Measurements from ENCODE around the gene USP34. TPM values are rescaled to one million over a fixed set of nuclear protein-coding genes. Genes with fewer than 3 reads are reported as not detected.

USP34 gene
- total and polyA plus RNA-seq, 9 of the 15 experiments (the other 6 are each of a cell fraction or from before 2014, with no cell fraction given): 19.8 to 108 (median 67.8) TPM

DNA sequence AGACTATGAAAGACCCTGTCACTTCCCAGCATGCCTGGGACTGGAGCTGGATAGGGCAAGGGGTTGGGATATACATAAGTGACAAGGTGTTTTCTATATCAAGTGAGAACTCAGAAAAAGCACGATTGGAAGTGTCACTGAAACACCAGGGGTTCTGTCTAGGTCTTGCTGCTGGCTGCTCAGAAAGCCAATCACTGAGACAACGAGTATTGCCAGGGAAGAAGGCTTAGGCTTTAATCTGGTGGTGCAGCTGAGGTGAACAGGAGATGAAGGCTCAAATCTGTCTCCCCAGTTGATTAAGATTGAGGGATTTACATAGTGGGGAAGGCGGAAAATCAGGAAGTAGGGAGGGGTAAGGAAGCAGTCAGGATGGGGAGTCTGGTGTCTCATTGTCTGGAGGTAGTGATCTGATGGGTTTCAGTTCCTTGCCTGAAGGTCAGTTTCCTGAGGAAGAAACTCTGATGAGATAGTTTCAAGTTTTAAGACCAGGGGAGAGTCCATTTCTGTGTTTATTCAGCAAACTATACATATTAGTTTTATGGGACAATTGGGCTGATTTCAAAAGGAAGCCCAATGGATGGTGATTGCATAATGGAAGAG lies 312.4 kb downstream of the USP34 start:
- no peaks in the 10 kb centered on the region for H4K20me1 ChIP-seq (replicated peaks; ENCODE audit: control insufficient read depth, insufficient read depth, low read length)
- H3K79me2 ChIP-seq (ENCODE audit: control insufficient read depth, insufficient read depth, low read length): no peaks in the 10 kb centered on the region
- TF ChIP-seq, protein P1, sequence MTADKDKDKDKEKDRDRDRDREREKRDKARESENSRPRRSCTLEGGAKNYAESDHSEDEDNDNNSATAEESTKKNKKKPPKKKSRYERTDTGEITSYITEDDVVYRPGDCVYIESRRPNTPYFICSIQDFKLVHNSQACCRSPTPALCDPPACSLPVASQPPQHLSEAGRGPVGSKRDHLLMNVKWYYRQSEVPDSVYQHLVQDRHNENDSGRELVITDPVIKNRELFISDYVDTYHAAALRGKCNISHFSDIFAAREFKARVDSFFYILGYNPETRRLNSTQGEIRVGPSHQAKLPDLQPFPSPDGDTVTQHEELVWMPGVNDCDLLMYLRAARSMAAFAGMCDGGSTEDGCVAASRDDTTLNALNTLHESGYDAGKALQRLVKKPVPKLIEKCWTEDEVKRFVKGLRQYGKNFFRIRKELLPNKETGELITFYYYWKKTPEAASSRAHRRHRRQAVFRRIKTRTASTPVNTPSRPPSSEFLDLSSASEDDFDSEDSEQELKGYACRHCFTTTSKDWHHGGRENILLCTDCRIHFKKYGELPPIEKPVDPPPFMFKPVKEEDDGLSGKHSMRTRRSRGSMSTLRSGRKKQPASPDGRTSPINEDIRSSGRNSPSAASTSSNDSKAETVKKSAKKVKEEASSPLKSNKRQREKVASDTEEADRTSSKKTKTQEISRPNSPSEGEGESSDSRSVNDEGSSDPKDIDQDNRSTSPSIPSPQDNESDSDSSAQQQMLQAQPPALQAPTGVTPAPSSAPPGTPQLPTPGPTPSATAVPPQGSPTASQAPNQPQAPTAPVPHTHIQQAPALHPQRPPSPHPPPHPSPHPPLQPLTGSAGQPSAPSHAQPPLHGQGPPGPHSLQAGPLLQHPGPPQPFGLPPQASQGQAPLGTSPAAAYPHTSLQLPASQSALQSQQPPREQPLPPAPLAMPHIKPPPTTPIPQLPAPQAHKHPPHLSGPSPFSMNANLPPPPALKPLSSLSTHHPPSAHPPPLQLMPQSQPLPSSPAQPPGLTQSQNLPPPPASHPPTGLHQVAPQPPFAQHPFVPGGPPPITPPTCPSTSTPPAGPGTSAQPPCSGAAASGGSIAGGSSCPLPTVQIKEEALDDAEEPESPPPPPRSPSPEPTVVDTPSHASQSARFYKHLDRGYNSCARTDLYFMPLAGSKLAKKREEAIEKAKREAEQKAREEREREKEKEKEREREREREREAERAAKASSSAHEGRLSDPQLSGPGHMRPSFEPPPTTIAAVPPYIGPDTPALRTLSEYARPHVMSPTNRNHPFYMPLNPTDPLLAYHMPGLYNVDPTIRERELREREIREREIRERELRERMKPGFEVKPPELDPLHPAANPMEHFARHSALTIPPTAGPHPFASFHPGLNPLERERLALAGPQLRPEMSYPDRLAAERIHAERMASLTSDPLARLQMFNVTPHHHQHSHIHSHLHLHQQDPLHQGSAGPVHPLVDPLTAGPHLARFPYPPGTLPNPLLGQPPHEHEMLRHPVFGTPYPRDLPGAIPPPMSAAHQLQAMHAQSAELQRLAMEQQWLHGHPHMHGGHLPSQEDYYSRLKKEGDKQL (CRISPR knock-in tag; IDR thresholded peaks at IDR 0.05; ENCODE audit: borderline replicate concordance): no peak
- no peak for TF ChIP-seq TFAM (CRISPR knock-in tag; conservative IDR thresholded peaks at IDR 0.05)
- TF ChIP-seq HLTF (IDR thresholded peaks at IDR 0.05): no peak
- TF ChIP-seq RBM25 (IDR thresholded peaks at IDR 0.05; ENCODE audit: low read depth, low read length, severe bottlenecking): no peak
- TF ChIP-seq RBBP5 (IDR thresholded peaks at IDR 0.05; ENCODE audit: borderline replicate concordance, insufficient read depth, low read length, poor library complexity, severe bottlenecking): no peak
- no peak for TF ChIP-seq ZNF174 (CRISPR knock-in tag; IDR thresholded peaks at IDR 0.05)
- no peak for TF ChIP-seq EP300 (IDR thresholded peaks at IDR 0.05; ENCODE audit: low read length)
- TF ChIP-seq TBP (optimal IDR thresholded peaks at IDR 0.05; ENCODE audit: low read depth, low read length): no peak
- TF ChIP-seq ELF1 (tag; IDR thresholded peaks at IDR 0.05): no peak
- TF ChIP-seq, protein P2, sequence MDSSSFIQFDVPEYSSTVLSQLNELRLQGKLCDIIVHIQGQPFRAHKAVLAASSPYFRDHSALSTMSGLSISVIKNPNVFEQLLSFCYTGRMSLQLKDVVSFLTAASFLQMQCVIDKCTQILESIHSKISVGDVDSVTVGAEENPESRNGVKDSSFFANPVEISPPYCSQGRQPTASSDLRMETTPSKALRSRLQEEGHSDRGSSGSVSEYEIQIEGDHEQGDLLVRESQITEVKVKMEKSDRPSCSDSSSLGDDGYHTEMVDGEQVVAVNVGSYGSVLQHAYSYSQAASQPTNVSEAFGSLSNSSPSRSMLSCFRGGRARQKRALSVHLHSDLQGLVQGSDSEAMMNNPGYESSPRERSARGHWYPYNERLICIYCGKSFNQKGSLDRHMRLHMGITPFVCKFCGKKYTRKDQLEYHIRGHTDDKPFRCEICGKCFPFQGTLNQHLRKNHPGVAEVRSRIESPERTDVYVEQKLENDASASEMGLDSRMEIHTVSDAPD (CRISPR knock-in tag; IDR thresholded peaks at IDR 0.05): no peak
- H3K27me3 ChIP-seq (ENCODE audit: control insufficient read depth in 2 of 2, insufficient read depth in 2 of 2, low read length in 2 of 2): no peaks in the 10 kb centered on the region
- intact Hi-C loops (cut with micrococcal nuclease) (no loop called here), in situ Hi-C loops (cut with MboI) (no loop called here)
- no peak overlapping the region for H3K4me3 ChIP-seq
- H3K36me3 ChIP-seq (ENCODE audit: control insufficient read depth, insufficient read depth, low read length): no peaks in the 10 kb centered on the region
- no peak for FAIRE-seq
- H2AFZ ChIP-seq (ENCODE audit: low read depth, low read length): no peak overlapping the region
- no peaks in the 10 kb centered on the region for H3K4me1 ChIP-seq (replicated peaks in 1 of 2; ENCODE audit: control insufficient read depth in 2 of 2, insufficient read depth in 2 of 2, low read length in 2 of 2)
- 3% methylated on average over 3 of the region's 3 CpGs for WGBS (ENCODE audit: insufficient coverage, low coverage, missing lambda C conversion rate)
- H3K9ac ChIP-seq (ENCODE audit: insufficient read depth in 1 of 2, low read depth in 2 of 2, low read length in 2 of 2): no peak overlapping the region
- H3K27ac ChIP-seq (ENCODE audit: extremely low read depth, low read depth, low read length): no peak overlapping the region
- no peak for DNase-seq (ENCODE audit: extremely low read depth in 1 of 4, low spot score in 3 of 4)
- no peak for ATAC-seq
- BruUV-seq (replicated peaks): no TSS peak
- H3K9me1 ChIP-seq (ENCODE audit: control insufficient read depth, insufficient read depth, low read length): no peaks in the 10 kb centered on the region
- H3K4me2 ChIP-seq (ENCODE audit: insufficient read depth, low read length): no peak overlapping the region
- ChIA-PET CTCF (ENCODE audit: low intra/inter-chr PET ratio) (no interaction called here), POLR2A (no interaction called here)
- no peaks in the 10 kb centered on the region for H3K9me3 ChIP-seq (replicated peaks; ENCODE audit: control insufficient read depth, insufficient read depth, low read depth, low read length)

Data from K562 (cell line).